T-helper 17 cell (primary cell): ENCODE results near the gene UBALD1. TPM values are rescaled to one million over a fixed set of nuclear protein-coding genes. Genes with fewer than 3 reads are reported as not detected.

Experiments
- ATAC-seq: fragments of 150-1000 bp; cut with Tn5 transposase; 2 replicates; pipeline ENCODE4 v1.10.0; 2021; ENCODE audit warnings: mild to moderate bottlenecking, moderate library complexity
- DNase-seq, 3 donors: peaks; one replicate each; pipeline versions ENCODE4 v3.0.0 to v3.0.0-alpha.2; 2020 to 2021
- H3K9me3 ChIP-seq: one replicate; pipeline ENCODE4 v1.7.0; 2013; ENCODE audit warnings: low read length, mild to moderate bottlenecking; ENCODE audit not compliant: control insufficient read depth, poor library complexity, severe bottlenecking
- H3K27ac Mint-ChIP-seq: one replicate; pipeline ENCODE4 v1.8.0; 2022; ENCODE audit warnings: mild to moderate bottlenecking, moderate library complexity, mixed read lengths
- H3K27me3 Mint-ChIP-seq: one replicate; pipeline ENCODE4 v1.8.0; 2022; ENCODE audit warnings: mixed read lengths
- H3K36me3 Mint-ChIP-seq: one replicate; pipeline ENCODE4 v1.8.0; 2022; ENCODE audit warnings: low read depth, mixed read lengths
- H3K4me1 Mint-ChIP-seq: one replicate; pipeline ENCODE4 v1.8.0; 2022; ENCODE audit warnings: mild to moderate bottlenecking, mixed read lengths
- H3K4me3 Mint-ChIP-seq: one replicate; pipeline ENCODE4 v1.8.0; 2022; ENCODE audit warnings: mild to moderate bottlenecking, moderate library complexity, mixed read lengths
- total RNA-seq, 4 donors: library from RNA in 2 of 4; stranded (reverse) in 2 of 4; gene quantifications; one replicate each; pipeline ENCODE4 v1.2.3 and lab custom pipeline; 2022 to 2026

The UBALD1 gene
- total RNA-seq, 2 donors from 2014 or later: 25.8 to 26.6 TPM

- ATAC-seq (no peak), DNase-seq (no peak)
- H3K9me3 ChIP-seq: no peaks in the 10 kb centered on the region
- Mint-ChIP-seq H3K4me3 (no peak overlapping the region), H3K27me3 (no peaks in the 10 kb centered on the region), H3K36me3 (no peaks in the 10 kb centered on the region), H3K27ac (no peak overlapping the region), H3K4me1 (peaks cover 2% of the 10 kb centered on the region)
Measured at GRCh38 chr16:4606354-4606753, 8.3 kb downstream of the UBALD1 start.

- no peaks in the 10 kb centered on the region for H3K4me1 Mint-ChIP-seq
- ATAC-seq (no peak), DNase-seq (no peak)
- H3K9me3 ChIP-seq: no peaks in the 10 kb centered on the region
- H3K27me3 Mint-ChIP-seq: no peaks in the 10 kb centered on the region
- H3K4me3 Mint-ChIP-seq: no peak overlapping the region
- no peaks in the 10 kb centered on the region for H3K36me3 Mint-ChIP-seq
- H3K27ac Mint-ChIP-seq: no peak overlapping the region
Measured at GRCh38 chr16:4604401-4604800, 10.3 kb downstream of the UBALD1 start.

GRCh38 chr16:4603624-4604170 lies 11.0 kb downstream of the UBALD1 start:
- no peaks in the 10 kb centered on the region for H3K9me3 ChIP-seq
- DNase-seq (no peak), ATAC-seq (no peak)
- Mint-ChIP-seq H3K36me3 (no peaks in the 10 kb centered on the region), H3K4me1 (no peaks in the 10 kb centered on the region), H3K4me3 (no peak overlapping the region), H3K27me3 (no peaks in the 10 kb centered on the region), H3K27ac (no peak overlapping the region)

GRCh38 chr16:4602331-4602730 lies 12.4 kb downstream of the UBALD1 start:
- H3K36me3 Mint-ChIP-seq: no peaks in the 10 kb centered on the region
- H3K4me3 Mint-ChIP-seq: no peak overlapping the region
- no peaks in the 10 kb centered on the region for H3K9me3 ChIP-seq
- no peak for DNase-seq
- no peaks in the 10 kb centered on the region for H3K27me3 Mint-ChIP-seq
- H3K4me1 Mint-ChIP-seq: no peaks in the 10 kb centered on the region
- ATAC-seq: no peak
- no peak overlapping the region for H3K27ac Mint-ChIP-seq

- DNase-seq (no peak), ATAC-seq (no peak)
- Mint-ChIP-seq H3K4me1 (no peaks in the 10 kb centered on the region), H3K36me3 (no peaks in the 10 kb centered on the region), H3K4me3 (no peak overlapping the region), H3K27me3 (no peaks in the 10 kb centered on the region), H3K27ac (no peak overlapping the region)
- H3K9me3 ChIP-seq: no peaks in the 10 kb centered on the region
Measured at GRCh38 chr16:4601864-4602186, 12.9 kb downstream of the UBALD1 start.

GRCh38 chr16:4601036-4601863 lies 13.4 kb downstream of the UBALD1 start:
- Mint-ChIP-seq H3K4me3 (no peak overlapping the region), H3K27me3 (no peaks in the 10 kb centered on the region)

GRCh38 chr16:4599545-4599944 lies 15.1 kb downstream of the UBALD1 start:
- H3K27me3 Mint-ChIP-seq: no peaks in the 10 kb centered on the region

More at GRCh38 chr16:4601036-4601863, 13.4 kb downstream of the UBALD1 start:
- Mint-ChIP-seq H3K36me3 (no peaks in the 10 kb centered on the region), H3K4me1 (no peaks in the 10 kb centered on the region), H3K27ac (no peak overlapping the region)
- DNase-seq (no peak), ATAC-seq (no peak)
- no peaks in the 10 kb centered on the region for H3K9me3 ChIP-seq

GRCh38 chr16:4599037-4599436 lies 15.7 kb downstream of the UBALD1 start:
- Mint-ChIP-seq H3K36me3 (no peaks in the 10 kb centered on the region), H3K4me3 (no peak overlapping the region), H3K4me1 (no peaks in the 10 kb centered on the region), H3K27me3 (no peaks in the 10 kb centered on the region), H3K27ac (no peak overlapping the region)
- no peaks in the 10 kb centered on the region for H3K9me3 ChIP-seq
- ATAC-seq (no peak), DNase-seq (no peak)

More at GRCh38 chr16:4599545-4599944, 15.1 kb downstream of the UBALD1 start:
- ATAC-seq (no peak), DNase-seq (no peak)
- no peaks in the 10 kb centered on the region for H3K9me3 ChIP-seq
- H3K4me1 Mint-ChIP-seq: no peaks in the 10 kb centered on the region
- H3K27ac Mint-ChIP-seq: no peak overlapping the region
- no peaks in the 10 kb centered on the region for H3K36me3 Mint-ChIP-seq
- H3K4me3 Mint-ChIP-seq: no peak overlapping the region

- DNase-seq (no peak), ATAC-seq (no peak)
- H3K4me3 Mint-ChIP-seq: no peak overlapping the region
- no peaks in the 10 kb centered on the region for H3K9me3 ChIP-seq
- H3K36me3 Mint-ChIP-seq: no peaks in the 10 kb centered on the region
- H3K4me1 Mint-ChIP-seq: no peaks in the 10 kb centered on the region
- no peaks in the 10 kb centered on the region for H3K27me3 Mint-ChIP-seq
- no peak overlapping the region for H3K27ac Mint-ChIP-seq
Measured at GRCh38 chr16:4597174-4597573, 17.5 kb downstream of the UBALD1 start.

GRCh38 chr16:4594433-4595410 lies 20.0 kb downstream of the UBALD1 start:
- no peak for DNase-seq
- no peaks in the 10 kb centered on the region for H3K36me3 Mint-ChIP-seq
- no peaks in the 10 kb centered on the region for H3K9me3 ChIP-seq
- H3K27me3 Mint-ChIP-seq: no peaks in the 10 kb centered on the region
- H3K4me3 Mint-ChIP-seq: no peak overlapping the region
- no peaks in the 10 kb centered on the region for H3K4me1 Mint-ChIP-seq
- no peak overlapping the region for H3K27ac Mint-ChIP-seq
- no peak for ATAC-seq

GRCh38 chr16:4593086-4593485 lies 21.6 kb downstream of the UBALD1 start:
- Mint-ChIP-seq H3K27me3 (no peaks in the 10 kb centered on the region), H3K4me3 (no peak overlapping the region), H3K27ac (no peak overlapping the region), H3K4me1 (no peaks in the 10 kb centered on the region), H3K36me3 (no peaks in the 10 kb centered on the region)
- DNase-seq (no peak), ATAC-seq (no peak)
- no peaks in the 10 kb centered on the region for H3K9me3 ChIP-seq

GRCh38 chr16:4591706-4592470 lies 22.8 kb downstream of the UBALD1 start:
- Mint-ChIP-seq H3K4me3 (no peak overlapping the region), H3K27me3 (peaks cover 3% of the 10 kb centered on the region), H3K4me1 (no peaks in the 10 kb centered on the region), H3K36me3 (no peaks in the 10 kb centered on the region), H3K27ac (no peak overlapping the region)
- ATAC-seq (no peak), DNase-seq (no peak)
- no peaks in the 10 kb centered on the region for H3K9me3 ChIP-seq

GRCh38 chr16:4591191-4591590 lies 23.5 kb downstream of the UBALD1 start:
- Mint-ChIP-seq H3K4me3 (no peak overlapping the region), H3K27me3 (peaks cover 5% of the 10 kb centered on the region), H3K27ac (no peak overlapping the region), H3K36me3 (no peaks in the 10 kb centered on the region), H3K4me1 (no peaks in the 10 kb centered on the region)
- ATAC-seq (no peak), DNase-seq (no peak)
- no peaks in the 10 kb centered on the region for H3K9me3 ChIP-seq
